Naive thymus-derived CD4-positive, alpha-beta T cell (primary cell): Measurements from ENCODE around the gene SUGCT. TPM values are rescaled to one million over a fixed set of nuclear protein-coding genes. Genes with fewer than 3 reads are reported as not detected.

Experiments
- ATAC-seq: fragments of 150-1000 bp; cut with Tn5 transposase; 2 replicates; pipeline ENCODE4 v1.10.0; 2021; ENCODE audit warnings: mild to moderate bottlenecking, moderate library complexity
- CTCF ChIA-PET: fragments of 350-600 bp; sonication (Branson Sonifier 250); formaldehyde crosslinking; loops from one replicate; lab custom pipeline; 2021; ENCODE audit warnings: antibody characterized with exemption; lab: Charles Lee
- POLR2A ChIA-PET: fragments of 350-600 bp; sonication (Branson Sonifier 250); formaldehyde crosslinking; loops from one replicate; lab custom pipeline; 2021; ENCODE audit warnings: antibody characterized with exemption, inconsistent platforms; lab: Charles Lee
- DNase-seq, 9 donors: peaks; one replicate each; pipeline versions ENCODE4 v3.0.0 to v3.0.0-alpha.2; 2020 to 2022; ENCODE audit warnings: mixed read lengths in 1 of 9
- H3K27ac ChIP-seq: one replicate; pipeline ENCODE4 v1.7.0; 2013; ENCODE audit warnings: mild to moderate bottlenecking, low read depth, low read length, moderate library complexity
- H3K27me3 ChIP-seq, 2 donors: one replicate each; pipeline ENCODE4 v1.7.0; 2013; ENCODE audit warnings: low read length in 2 of 2, mild to moderate bottlenecking in 2 of 2, moderate library complexity in 2 of 2; ENCODE audit not compliant: control insufficient read depth in 2 of 2, insufficient read depth in 2 of 2
- H3K36me3 ChIP-seq, 3 experiments: 1 replicate in 2 of 3; 2 replicates in 1 of 3; pipeline ENCODE4 v1.7.0; 2013; ENCODE audit warnings: low read length in 3 of 3, mild to moderate bottlenecking in 3 of 3, moderate library complexity in 1 of 3; ENCODE audit not compliant: insufficient read depth in 3 of 3, control insufficient read depth in 2 of 3
- H3K4me1 ChIP-seq, 2 donors: one replicate each; pipeline ENCODE4 v1.7.0; 2013; ENCODE audit warnings: low read length in 2 of 2, mild to moderate bottlenecking in 2 of 2, moderate library complexity in 1 of 2; ENCODE audit not compliant: control insufficient read depth in 2 of 2, insufficient read depth in 2 of 2
- H3K4me3 ChIP-seq: 2 replicates; pipeline ENCODE4 v1.7.0; 2013; ENCODE audit warnings: mild to moderate bottlenecking, low read length
- H3K9me3 ChIP-seq, 3 experiments: 1 replicate in 2 of 3; 2 replicates in 1 of 3; pipeline ENCODE4 v1.7.0; 2013; ENCODE audit warnings: low read length in 3 of 3; ENCODE audit not compliant: control insufficient read depth in 2 of 3
- H3K27ac Mint-ChIP-seq, 9 donors: one replicate each; pipeline ENCODE4 v1.8.0; 2020 to 2022; ENCODE audit warnings: mixed read lengths in 9 of 9, mild to moderate bottlenecking in 8 of 9, moderate library complexity in 5 of 9, inconsistent platforms in 2 of 9
- H3K27me3 Mint-ChIP-seq, 5 donors: one replicate each; pipeline ENCODE4 v1.8.0; 2021 to 2022; ENCODE audit warnings: mixed read lengths in 5 of 5, mild to moderate bottlenecking in 1 of 5
- H3K36me3 Mint-ChIP-seq, 5 donors: one replicate each; pipeline ENCODE4 v1.8.0; 2020 to 2022; ENCODE audit warnings: mixed read lengths in 5 of 5, mild to moderate bottlenecking in 3 of 5, inconsistent platforms in 1 of 5
- H3K4me1 Mint-ChIP-seq, 7 donors: one replicate each; pipeline ENCODE4 v1.8.0; 2020 to 2022; ENCODE audit warnings: mixed read lengths in 7 of 7, mild to moderate bottlenecking in 3 of 7, inconsistent platforms in 1 of 7
- H3K4me3 Mint-ChIP-seq, 10 donors: one replicate each; pipeline ENCODE4 v1.8.0; 2020 to 2022; ENCODE audit warnings: mild to moderate bottlenecking in 10 of 10, mixed read lengths in 10 of 10, moderate library complexity in 6 of 10, inconsistent platforms in 2 of 10
- H3K9me3 Mint-ChIP-seq, 11 donors: one replicate each; pipeline ENCODE4 v1.8.0; 2020 to 2022; ENCODE audit warnings: mixed read lengths in 11 of 11, mild to moderate bottlenecking in 4 of 11, inconsistent platforms in 1 of 11, moderate library complexity in 1 of 11
- intact Hi-C, 2 donors: fragments of 100-400 bp; cut with micrococcal nuclease; formaldehyde crosslinking; loops; one replicate each; pipeline ENCODE4 v1.15.1; 2023
- polyA plus RNA-seq, 2 donors: library from polyadenylated mRNA; unstranded; fragments of 300-500 nt; fragmentation: Illumina TruSeq; gene quantifications; one replicate each; pipeline ENCODE4 v1.2.3, GENCODE V29; 2021
- total RNA-seq, 6 experiments: library from RNA in 5 of 6; stranded (reverse) in 5 of 6; gene quantifications; 1 replicate in 5 of 6; 2 replicates in 1 of 6; pipeline ENCODE4 v1.2.3 and lab custom pipeline; 2021 to 2026

Gene SUGCT
- total and polyA plus RNA-seq, 7 experiments from 2014 or later, result 0.95 to 2.7 (median 2.2) TPM; not detected in 1

GRCh38 chr7:40747856-40748255 is 613.1 kb downstream of the SUGCT start:
- DNase-seq (no peak), ATAC-seq (no peak)
- Mint-ChIP-seq H3K27ac (no peak overlapping the region), H3K4me3 (no peak overlapping the region), H3K4me1 (no peaks in the 10 kb centered on the region), H3K36me3 (peaks cover 0 to 4% (median 0%) of the 10 kb centered on the region in 5 donors), H3K9me3 (peaks cover 0 to 2% (median 0%) of the 10 kb centered on the region in 11 donors), H3K27me3 (no peaks in the 10 kb centered on the region)
- no peaks in the 10 kb centered on the region for H3K27me3 ChIP-seq
- ChIA-PET POLR2A (no interaction called here), CTCF (no interaction called here)
- H3K4me1 ChIP-seq, result no peaks in the 10 kb centered on the region
- no peaks in the 10 kb centered on the region for H3K9me3 ChIP-seq
- H3K36me3 ChIP-seq, result no peaks in the 10 kb centered on the region
- H3K27ac ChIP-seq, result no peak overlapping the region
- intact Hi-C loops, result no loop called here
- H3K4me3 ChIP-seq, result no peak overlapping the region

GRCh38 chr7:40749877-40750276 is 615.1 kb downstream of the SUGCT start:
- Histone ChIP-seq H3K9me3 (no peaks in the 10 kb centered on the region), H3K27me3 (no peaks in the 10 kb centered on the region), H3K4me1 (no peaks in the 10 kb centered on the region), H3K36me3 (no peaks in the 10 kb centered on the region), H3K27ac (no peak overlapping the region), H3K4me3 (no peak overlapping the region)
- Mint-ChIP-seq H3K4me3 (no peak overlapping the region), H3K27ac (no peak overlapping the region), H3K4me1 (no peaks in the 10 kb centered on the region), H3K9me3 (peaks cover 0 to 2% (median 0%) of the 10 kb centered on the region in 11 donors), H3K27me3 (no peaks in the 10 kb centered on the region), H3K36me3 (peaks cover 0 to 4% (median 0%) of the 10 kb centered on the region in 5 donors)
- CTCF ChIA-PET, result interaction anchor here (0.7 kb wide), 1 partner anchor 437 kb away, joined by 5 read pairs; no protein-coding TSS in a partner anchor
- intact Hi-C loops, result no loop called here
- ATAC-seq (no peak), DNase-seq (no peak)
- POLR2A ChIA-PET, result no interaction called here

GRCh38 chr7:40753455-40753854 is 618.6 kb downstream of the SUGCT start:
- Mint-ChIP-seq H3K9me3 (peaks cover 0 to 2% (median 0%) of the 10 kb centered on the region in 11 donors), H3K36me3 (peaks cover 0 to 4% (median 0%) of the 10 kb centered on the region in 5 donors), H3K4me3 (no peak overlapping the region), H3K27ac (no peak overlapping the region), H3K4me1 (no peaks in the 10 kb centered on the region), H3K27me3 (no peaks in the 10 kb centered on the region)
- Histone ChIP-seq H3K9me3 (no peaks in the 10 kb centered on the region), H3K27ac (no peak overlapping the region), H3K36me3 (no peaks in the 10 kb centered on the region), H3K4me1 (no peaks in the 10 kb centered on the region), H3K4me3 (no peak overlapping the region), H3K27me3 (no peaks in the 10 kb centered on the region)
- ChIA-PET CTCF (interaction anchor here (0.8 kb wide), 1 partner anchor 11 kb away, joined by 3 read pairs; no protein-coding TSS in a partner anchor), POLR2A (no interaction called here)
- intact Hi-C loops, result no loop called here
- DNase-seq, result no peak
- no peak for ATAC-seq

GRCh38 chr7:40755438-40755837 is 620.6 kb downstream of the SUGCT start:
- ChIA-PET CTCF (no interaction called here), POLR2A (no interaction called here)
- intact Hi-C loops, result no loop called here
- Mint-ChIP-seq H3K27me3 (peaks cover 0 to 5% (median 0%) of the 10 kb centered on the region in 5 donors), H3K9me3 (peaks cover 0 to 2% (median 0%) of the 10 kb centered on the region in 11 donors), H3K4me3 (no peak overlapping the region), H3K27ac (no peak overlapping the region), H3K4me1 (no peaks in the 10 kb centered on the region), H3K36me3 (no peaks in the 10 kb centered on the region)
- no peaks in the 10 kb centered on the region for H3K36me3 ChIP-seq
- H3K9me3 ChIP-seq, result no peaks in the 10 kb centered on the region
- no peaks in the 10 kb centered on the region for H3K4me1 ChIP-seq
- ATAC-seq, result no peak
- no peak overlapping the region for H3K27ac ChIP-seq
- no peak for DNase-seq
- no peaks in the 10 kb centered on the region for H3K27me3 ChIP-seq
- no peak overlapping the region for H3K4me3 ChIP-seq

- no peaks in the 10 kb centered on the region for H3K9me3 ChIP-seq
- no peak overlapping the region for H3K27ac ChIP-seq
- ChIA-PET POLR2A (interaction anchor here (0.5 kb wide), 1 partner anchor 386 kb away, joined by 3 read pairs; no protein-coding TSS in a partner anchor), CTCF (interaction anchor here (0.6 to 1.0 kb wide), 2 partner anchors 14 to 311 kb away, joined by 3 read pairs; no protein-coding TSS in a partner anchor)
- H3K36me3 ChIP-seq, result no peaks in the 10 kb centered on the region
- no peak for DNase-seq
- no peak overlapping the region for H3K4me3 ChIP-seq
- intact Hi-C loops, result no loop called here
- no peak for ATAC-seq
- peaks cover 0 to 7% (median 0%) of the 10 kb centered on the region in 5 donors for H3K27me3 Mint-ChIP-seq
- no peak overlapping the region for H3K27ac Mint-ChIP-seq
- H3K27me3 ChIP-seq, result no peaks in the 10 kb centered on the region
- no peak overlapping the region for H3K4me3 Mint-ChIP-seq
- H3K4me1 Mint-ChIP-seq, result no peaks in the 10 kb centered on the region
- no peaks in the 10 kb centered on the region for H3K36me3 Mint-ChIP-seq
- no peaks in the 10 kb centered on the region for H3K4me1 ChIP-seq
- no peaks in the 10 kb centered on the region for H3K9me3 Mint-ChIP-seq
Measured at GRCh38 chr7:40757109-40757508, 622.3 kb downstream of the SUGCT start.

- no peaks in the 10 kb centered on the region for H3K4me1 ChIP-seq
- no peaks in the 10 kb centered on the region for H3K36me3 ChIP-seq
- Mint-ChIP-seq H3K4me3 (no peak overlapping the region), H3K27ac (no peak overlapping the region), H3K9me3 (no peaks in the 10 kb centered on the region), H3K36me3 (no peaks in the 10 kb centered on the region), H3K27me3 (peaks cover 0 to 8% (median 2%) of the 10 kb centered on the region in 5 donors), H3K4me1 (no peaks in the 10 kb centered on the region)
- intact Hi-C loops, result no loop called here
- no peaks in the 10 kb centered on the region for H3K27me3 ChIP-seq
- ChIA-PET CTCF (no interaction called here), POLR2A (no interaction called here)
- H3K9me3 ChIP-seq, result no peaks in the 10 kb centered on the region
- ATAC-seq, result peak; percentile 63
- no peak overlapping the region for H3K4me3 ChIP-seq
- no peak overlapping the region for H3K27ac ChIP-seq
- DNase-seq, result no peak
Measured at GRCh38 chr7:40758590-40758989, 623.8 kb downstream of the SUGCT start.

GRCh38 chr7:40760293-40760964 is 625.6 kb downstream of the SUGCT start:
- DNase-seq (no peak), ATAC-seq (no peak)
- Histone ChIP-seq H3K36me3 (no peaks in the 10 kb centered on the region), H3K27me3 (no peaks in the 10 kb centered on the region), H3K9me3 (no peaks in the 10 kb centered on the region), H3K4me3 (no peak overlapping the region), H3K4me1 (no peaks in the 10 kb centered on the region), H3K27ac (no peak overlapping the region)
- H3K27me3 Mint-ChIP-seq, result peaks cover 0 to 8% (median 2%) of the 10 kb centered on the region in 5 donors
- no peaks in the 10 kb centered on the region for H3K9me3 Mint-ChIP-seq
- intact Hi-C loops, result no loop called here
- ChIA-PET CTCF (no interaction called here), POLR2A (no interaction called here)
- H3K4me3 Mint-ChIP-seq, result no peak overlapping the region
- H3K36me3 Mint-ChIP-seq, result no peaks in the 10 kb centered on the region
- no peak overlapping the region for H3K27ac Mint-ChIP-seq
- H3K4me1 Mint-ChIP-seq, result no peaks in the 10 kb centered on the region
